GM18505 (cell line): ENCODE measurements around the gene CTNNBIP1.

Experiments
- ATAC-seq: cut with Tn5 transposase; IDR thresholded peaks from one replicate; pipeline ENCODE4 v1.9.1; 2021; ENCODE audit not compliant: unreplicated experiment
- POLR2A ChIP-seq: IDR thresholded peaks from 4 replicates; pipeline ENCODE4 v1.6.1; 2011; ENCODE audit warnings: borderline replicate concordance; ENCODE audit not compliant: insufficient read depth, insufficient read length; ENCODE audit errors: extremely low read depth

The CTNNBIP1 gene

DNA sequence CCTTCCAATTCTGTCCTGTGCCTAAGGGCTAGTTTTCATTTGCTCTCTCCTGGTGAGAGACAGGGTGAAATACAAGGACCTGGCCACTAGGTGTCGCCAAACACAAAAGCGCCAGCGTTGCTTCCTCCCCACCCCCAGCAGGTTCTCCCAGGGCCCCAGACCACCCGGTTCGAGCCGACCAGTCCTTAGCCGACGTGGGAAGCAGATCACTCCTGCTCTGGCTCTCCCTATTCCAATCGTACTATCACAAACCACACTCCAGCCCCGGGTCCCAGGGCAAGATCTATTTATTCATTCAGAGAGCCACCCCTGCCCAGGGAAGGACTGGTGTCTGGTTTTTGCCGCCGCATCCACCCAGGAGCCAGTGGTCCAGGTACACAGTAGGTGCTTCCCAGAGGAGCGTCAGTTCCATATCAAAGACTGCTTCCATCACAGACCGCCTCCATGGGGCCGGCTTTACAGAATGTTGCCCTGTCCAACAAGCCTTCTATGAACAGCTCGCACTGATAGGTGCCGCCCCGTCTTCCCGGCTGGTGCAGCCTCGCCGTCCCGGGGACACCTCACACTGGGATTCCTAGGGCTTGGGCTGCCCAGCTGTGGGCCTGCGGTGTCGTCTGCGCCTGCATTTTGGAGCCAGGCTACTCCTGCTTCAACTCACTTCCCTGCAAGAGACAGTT lies 35.0 kb downstream of the CTNNBIP1 start:
- ATAC-seq = no peak
- no peak for TF ChIP-seq POLR2A

DNA sequence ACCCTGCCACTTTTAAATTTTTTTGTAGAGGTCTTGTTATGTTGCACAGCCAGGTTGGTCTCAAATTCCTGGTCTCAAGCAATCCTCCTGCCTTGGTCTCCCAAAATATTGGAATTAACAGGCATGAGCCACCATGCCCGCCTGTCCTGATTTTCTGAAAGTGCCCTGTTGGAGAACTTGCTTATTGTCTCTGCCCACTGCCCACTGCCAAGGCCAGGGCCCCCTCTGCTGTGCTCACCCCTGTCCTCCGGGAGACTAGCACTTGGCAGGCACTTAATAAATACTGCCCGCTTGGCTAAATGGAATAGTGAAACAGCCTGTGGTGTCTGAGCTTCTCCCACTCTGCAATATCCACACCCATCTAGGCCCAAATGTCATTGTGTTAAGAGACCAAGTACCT lies 35.7 kb downstream of the CTNNBIP1 start:
- ATAC-seq = no peak
- no peak for TF ChIP-seq POLR2A

DNA sequence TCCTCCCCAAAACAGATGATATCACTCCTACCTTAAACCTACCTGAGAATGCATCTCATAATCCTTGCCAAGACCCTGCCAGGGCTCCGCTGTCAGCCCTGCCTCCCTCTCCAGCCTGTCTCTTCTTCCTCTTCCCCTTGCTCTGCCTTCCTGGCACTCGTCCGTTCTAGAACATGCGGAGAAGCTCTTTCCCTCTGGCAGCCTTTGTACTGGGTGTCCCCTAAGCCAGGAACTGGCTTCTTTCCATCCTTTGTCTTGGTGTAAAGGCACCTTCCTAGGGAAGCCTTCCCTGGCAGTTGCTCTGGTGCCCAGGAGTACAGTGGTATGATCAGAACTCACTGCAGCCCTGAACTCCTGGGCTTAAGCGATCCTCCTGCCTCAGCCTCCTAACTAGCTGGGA lies 36.1 kb downstream of the CTNNBIP1 start:
- ATAC-seq = no peak
- TF ChIP-seq POLR2A = no peak

DNA sequence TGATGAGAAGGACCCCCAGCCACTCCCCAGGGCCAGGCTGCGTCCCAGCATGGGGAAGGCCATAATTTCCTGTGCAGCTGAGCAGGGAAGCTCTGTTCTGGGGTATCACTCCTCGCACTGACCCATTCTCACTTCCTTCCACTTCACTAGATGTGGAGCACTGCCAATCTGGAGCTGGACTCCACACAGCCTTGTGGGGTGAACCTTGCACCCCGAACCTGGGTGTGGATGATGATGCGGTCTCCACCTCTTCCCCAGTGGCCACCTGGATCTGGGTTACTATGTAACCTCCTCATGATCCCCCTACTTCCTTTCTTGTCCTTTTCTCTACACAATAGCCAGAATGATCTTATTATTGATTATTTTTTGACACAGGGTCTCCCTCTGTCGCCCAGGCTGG lies 36.7 kb downstream of the CTNNBIP1 start:
- no peak for TF ChIP-seq POLR2A
- no peak for ATAC-seq

DNA sequence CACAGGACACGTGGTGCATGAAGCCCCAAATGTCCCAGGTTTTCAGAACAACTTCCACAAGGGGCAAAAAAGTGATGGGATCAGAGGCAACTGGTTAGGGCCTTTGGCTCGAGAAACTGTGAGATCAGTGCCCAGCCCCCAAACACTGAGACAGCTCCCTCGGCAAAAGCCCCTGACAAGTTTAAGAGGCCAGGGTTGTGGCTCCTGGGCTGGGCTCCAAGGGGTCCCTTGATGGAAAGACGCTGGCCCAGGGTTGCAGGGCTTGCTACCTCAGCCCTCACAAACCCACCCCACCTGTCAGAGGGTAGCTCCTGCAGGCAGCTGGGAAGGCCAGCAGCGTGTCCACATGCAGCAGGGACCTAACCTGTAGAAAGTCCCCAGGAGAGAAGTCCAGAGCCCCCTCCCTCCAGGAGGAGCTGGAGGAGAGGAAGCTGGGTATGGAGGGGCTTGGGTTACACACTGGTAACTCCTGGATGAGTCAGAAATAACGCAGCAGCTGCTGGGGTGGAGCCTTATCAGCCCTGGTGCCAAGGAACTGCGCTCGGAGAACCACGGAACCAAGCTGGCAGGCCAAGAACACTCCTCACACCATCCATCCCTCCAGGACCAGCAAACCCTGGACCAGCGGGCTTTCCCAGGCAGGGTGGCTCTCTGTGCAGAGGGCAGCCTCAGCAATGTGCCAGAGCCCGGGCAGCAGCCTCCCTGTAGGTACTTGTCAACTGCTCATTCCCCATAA lies 37.5 kb downstream of the CTNNBIP1 start:
- TF ChIP-seq POLR2A = no peak
- no peak for ATAC-seq

DNA sequence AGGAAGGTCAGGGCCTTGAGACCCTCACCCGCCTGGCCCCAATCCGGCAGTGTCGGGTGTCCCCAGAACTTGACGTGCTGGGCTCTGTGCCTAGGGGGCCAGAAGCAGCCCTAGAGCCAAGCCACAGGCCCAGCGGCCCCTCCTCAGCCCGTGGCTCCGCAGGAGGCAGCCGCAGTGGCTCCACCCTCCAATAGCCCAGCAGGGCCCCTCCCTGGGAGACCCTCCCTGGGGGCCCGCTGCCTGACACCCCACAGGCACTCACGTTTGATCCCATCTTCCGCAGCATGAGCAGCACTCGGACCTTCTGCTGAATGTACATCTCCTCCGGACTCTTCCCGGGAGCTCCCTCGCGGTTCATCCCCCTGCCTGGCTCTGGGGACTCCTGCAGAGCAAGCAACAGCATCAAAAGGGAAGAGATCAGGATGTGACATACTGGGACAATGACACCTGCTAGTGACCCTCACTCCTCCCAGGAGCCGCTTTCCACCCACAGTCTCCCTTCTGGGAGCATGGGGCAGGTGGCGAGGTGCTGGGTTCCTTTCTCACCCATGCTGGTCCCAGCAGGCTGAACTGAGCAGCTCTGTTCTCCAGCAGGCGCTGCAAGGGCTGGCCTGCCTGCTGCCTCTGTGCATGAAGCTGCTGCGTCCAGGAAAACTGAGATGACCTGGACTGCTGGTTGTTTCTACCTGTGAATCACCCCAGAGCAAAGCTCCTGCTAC lies 38.2 kb downstream of the CTNNBIP1 start:
- no peak for ATAC-seq
- TF ChIP-seq POLR2A = no peak

DNA sequence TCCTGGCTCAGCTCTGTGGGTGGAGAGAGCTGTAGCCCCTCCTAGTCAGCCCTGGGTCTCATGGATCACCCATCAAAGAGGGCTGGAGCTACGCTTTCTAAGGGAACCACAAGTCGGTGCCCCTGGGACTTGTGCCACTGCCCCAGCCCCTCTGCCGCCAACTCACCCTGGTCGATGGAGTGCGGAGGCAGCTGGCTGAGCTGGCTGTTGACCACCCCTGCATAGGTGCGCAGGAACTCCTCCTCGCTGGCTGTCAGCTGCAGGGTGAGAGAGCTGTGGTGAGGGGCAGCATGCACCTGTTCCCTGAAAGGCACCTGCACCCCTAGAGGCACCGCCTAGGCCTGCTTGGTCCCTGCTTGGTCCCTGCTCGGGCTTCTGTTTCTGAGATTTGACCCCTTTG lies 39.0 kb downstream of the CTNNBIP1 start:
- no peak for TF ChIP-seq POLR2A
- no peak for ATAC-seq

DNA sequence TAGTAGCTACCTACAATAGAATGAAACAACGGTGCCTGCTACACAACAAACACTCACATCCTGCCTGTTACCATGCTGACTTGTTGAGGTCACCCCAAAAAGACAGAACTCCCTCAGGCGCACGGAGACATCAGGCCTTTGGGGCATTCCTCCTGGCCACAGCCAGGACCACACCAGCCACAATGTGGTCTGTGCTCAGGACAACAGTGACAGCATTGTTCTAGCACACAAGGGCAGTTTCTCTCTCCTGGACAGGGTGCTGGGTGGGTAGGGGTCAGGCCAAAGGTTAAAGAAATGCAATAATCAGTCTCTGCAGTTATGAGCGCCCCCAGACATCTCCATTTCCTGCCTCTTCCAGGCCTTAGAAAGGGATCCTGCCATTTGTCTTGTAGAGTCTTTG lies 39.5 kb downstream of the CTNNBIP1 start:
- no peak for TF ChIP-seq POLR2A
- ATAC-seq = no peak

DNA sequence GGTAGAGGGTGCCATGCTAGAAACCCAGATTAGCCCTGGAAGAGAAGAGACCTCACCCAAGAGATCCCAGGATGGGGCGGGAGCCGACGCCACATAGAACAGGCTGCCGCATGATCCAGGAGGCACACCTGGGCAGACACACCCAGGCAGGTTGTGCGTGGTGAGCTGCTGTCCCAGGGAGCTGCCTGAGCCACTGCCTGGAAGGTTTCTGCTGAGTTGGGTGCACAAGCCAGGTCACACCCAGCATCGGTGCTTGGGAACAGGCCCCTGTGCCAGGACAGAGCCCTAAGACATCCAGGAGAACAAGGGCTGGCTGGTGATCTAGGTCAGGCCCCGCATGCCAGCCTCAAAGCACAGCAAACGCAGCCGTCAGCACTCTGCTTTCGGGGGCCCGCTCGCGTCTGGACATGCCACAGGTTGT lies 40.2 kb downstream of the CTNNBIP1 start:
- ATAC-seq = no peak
- no peak for TF ChIP-seq POLR2A

DNA sequence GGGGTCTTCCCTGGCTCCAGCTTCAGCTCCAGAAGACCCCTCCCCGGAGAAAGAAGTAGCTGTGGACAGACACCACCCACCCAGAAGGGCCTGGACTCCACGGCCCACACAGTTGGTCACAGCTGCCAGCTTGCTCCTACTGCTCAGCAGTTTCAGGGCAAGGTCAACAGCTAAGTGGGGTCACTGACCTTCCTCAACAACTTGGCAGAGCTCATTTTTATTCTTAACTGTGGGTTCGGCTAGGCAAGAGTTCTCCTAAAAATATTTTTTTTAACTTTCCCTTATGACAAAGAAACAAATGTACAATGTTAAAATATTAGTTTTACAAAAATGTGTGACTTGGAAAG lies 41.9 kb downstream of the CTNNBIP1 start:
- TF ChIP-seq POLR2A = no peak
- no peak for ATAC-seq

DNA sequence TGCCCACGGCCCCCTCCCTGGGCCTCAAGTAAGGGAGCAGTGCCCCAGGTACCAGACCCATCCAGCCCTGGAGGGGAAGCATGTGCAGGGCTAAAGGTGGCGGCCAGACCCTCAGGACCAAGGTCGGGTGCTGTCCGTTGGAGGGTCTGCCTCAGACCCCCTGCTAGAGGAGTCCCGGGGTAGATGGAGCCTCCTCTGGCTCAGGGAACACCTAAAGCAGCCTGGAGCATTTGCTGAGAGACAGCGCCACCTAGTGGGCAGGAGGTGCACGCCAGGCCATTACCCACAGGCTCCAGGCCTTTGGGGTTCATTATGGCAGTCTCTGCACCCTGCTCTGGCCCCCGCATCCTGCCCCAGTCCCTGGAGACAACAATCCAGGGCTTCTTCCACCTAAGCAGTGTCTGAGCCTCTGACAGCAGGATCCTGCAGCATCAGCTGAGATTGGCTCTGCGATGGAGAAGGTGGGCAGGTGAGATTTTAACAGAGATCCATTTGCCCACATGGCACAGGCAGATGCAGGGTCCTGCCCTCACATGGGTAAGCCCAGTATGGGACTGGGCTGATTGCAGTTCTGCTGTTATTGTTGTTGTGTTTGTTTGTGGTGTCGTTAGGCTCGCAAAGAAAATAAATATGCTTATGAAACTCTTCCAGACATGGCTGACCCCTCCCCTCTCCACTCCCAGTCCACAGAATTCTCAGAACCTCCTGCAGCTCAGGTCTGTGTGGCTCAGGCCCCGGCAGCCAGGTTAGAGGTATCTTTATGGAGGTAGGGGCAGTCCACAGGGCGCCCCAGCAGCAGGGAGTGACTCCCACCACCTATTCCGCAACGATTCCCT lies 42.4 kb downstream of the CTNNBIP1 start:
- peak; percentile 54 for ATAC-seq

DNA sequence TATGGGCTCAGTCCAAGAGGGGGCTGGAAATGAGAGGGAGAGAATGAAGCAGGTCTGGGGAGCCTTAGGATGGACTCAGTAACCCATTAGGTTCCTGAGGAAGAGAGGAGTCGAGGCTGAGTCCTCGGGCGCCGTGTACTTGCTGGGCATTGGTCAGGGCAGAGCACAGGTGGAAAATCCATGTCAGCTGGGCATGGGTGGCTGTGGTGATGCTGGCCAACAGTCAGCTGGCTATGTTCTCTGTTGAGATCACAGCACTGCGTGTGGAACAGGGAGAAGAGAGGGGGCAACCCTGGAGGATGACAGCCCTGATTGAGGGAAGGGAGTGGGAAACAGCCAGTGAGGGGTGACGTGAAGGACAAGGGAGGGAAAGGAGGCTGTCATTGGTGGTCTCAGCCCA lies 43.2 kb downstream of the CTNNBIP1 start:
- TF ChIP-seq POLR2A = no peak
- ATAC-seq = no peak

More for the DNA sequence above, 42.4 kb downstream of the CTNNBIP1 start:
- TF ChIP-seq POLR2A = no peak

DNA sequence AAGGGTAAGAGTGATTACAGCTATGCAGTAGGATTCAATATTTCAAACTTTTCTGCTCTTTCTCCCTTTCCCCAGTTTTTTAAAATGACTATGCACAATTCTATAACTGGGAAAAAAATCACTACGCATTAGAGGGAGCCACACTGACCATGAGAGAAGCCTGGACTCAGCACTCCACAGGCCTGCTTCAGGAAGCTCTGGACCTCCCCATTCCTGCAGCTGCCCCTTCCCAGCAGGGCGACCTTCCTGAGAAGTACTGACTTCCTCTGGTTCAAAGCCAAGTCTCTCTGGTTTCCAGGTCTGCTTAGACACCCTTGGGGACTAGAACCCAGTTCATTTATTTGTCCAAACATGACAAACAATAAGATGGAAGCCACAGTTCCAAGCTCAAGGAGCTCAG lies 44.3 kb downstream of the CTNNBIP1 start:
- no peak for TF ChIP-seq POLR2A
- no peak for ATAC-seq
